Endothelial cell of umbilical vein (primary cell): ENCODE results near the gene IL32. TPM values are rescaled to one million over a fixed set of nuclear protein-coding genes. Genes with fewer than 3 reads are reported as not detected.

Experiments used
- BruUV-seq: library from RNA; stranded (reverse); fragments of 400-500 nt; replicated peaks from 2 replicates; lab custom pipeline; 2021; lab: Mats Ljungman, UMichigan
- CTCF ChIA-PET: fragments of 300-600, 350-600 bp; sonication (Branson Sonifier 250); formaldehyde crosslinking; loops from one replicate; lab custom pipeline; 2021; ENCODE audit warnings: antibody characterized with exemption, inconsistent platforms; lab: Charles Lee
- POLR2A ChIA-PET: fragments of 300-600, 350-600 bp; sonication (Branson Sonifier 250); formaldehyde crosslinking; loops from one replicate; lab custom pipeline; 2021; ENCODE audit warnings: antibody characterized with exemption, inconsistent platforms; lab: Charles Lee
- DNase-seq: peaks from one replicate; pipeline ENCODE4 v3.0.0-alpha.2; 2011; ENCODE audit warnings: low read depth, low spot score
- FAIRE-seq: peaks from 2 replicates; lab custom pipeline; 2011; peaks lifted over from hg19 to GRCh38; lab: Jason Lieb, UNC
- H2AFZ ChIP-seq: 2 replicates; pipeline ENCODE4 v1.6.0; 2012; ENCODE audit warnings: low read depth, low read length, control low read depth, inconsistent platforms
- H3K27ac ChIP-seq: 2 replicates; pipeline ENCODE4 v1.5.1; 2011; ENCODE audit warnings: low read depth, mild to moderate bottlenecking, control low read depth, low read length, moderate library complexity; ENCODE audit not compliant: insufficient read depth
- H3K27me3 ChIP-seq, 2 experiments: 2 replicates each; pipeline versions ENCODE4 v1.6.0 to v1.6.1; 2011; ENCODE audit warnings: low read length in 2 of 2, mixed read lengths in 1 of 2; ENCODE audit not compliant: control insufficient read depth in 2 of 2, insufficient read depth in 2 of 2
- H3K36me3 ChIP-seq, 2 experiments: 2 replicates in 1 of 2; 3 replicates in 1 of 2; pipeline ENCODE4 v1.5.1; 2011; ENCODE audit warnings: low read length in 2 of 2, mild to moderate bottlenecking in 1 of 2, moderate library complexity in 1 of 2; ENCODE audit not compliant: control insufficient read depth in 2 of 2, insufficient read depth in 2 of 2; ENCODE audit errors: extremely low read depth in 1 of 2
- H3K4me1 ChIP-seq: 3 replicates; pipeline ENCODE4 v1.5.1; 2011; ENCODE audit warnings: mild to moderate bottlenecking, low read length; ENCODE audit not compliant: control insufficient read depth, insufficient read depth; ENCODE audit errors: extremely low read depth
- H3K4me2 ChIP-seq: 2 replicates; pipeline ENCODE4 v1.6.1; 2011; ENCODE audit warnings: low read length, control low read depth, mixed read lengths; ENCODE audit not compliant: insufficient read depth
- H3K4me3 ChIP-seq, 3 experiments: fragments of 200-600 bp in 1 of 3; sonication (generic), shearing (Covaris generic) in 1 of 3; replicated peaks in 1 of 3; 2 replicates each; pipeline ENCODE4 v1.5.1; 2011 to 2016; ENCODE audit warnings: control low read depth in 3 of 3, low read length in 3 of 3, mild to moderate bottlenecking in 2 of 3, inconsistent platforms in 1 of 3, low read depth in 1 of 3, moderate library complexity in 1 of 3; ENCODE audit not compliant: insufficient read depth in 1 of 3
- H3K79me2 ChIP-seq: 2 replicates; pipeline ENCODE4 v1.6.0; 2012; ENCODE audit warnings: low read length, inconsistent platforms; ENCODE audit not compliant: control insufficient read depth, insufficient read depth
- H3K9ac ChIP-seq: replicated peaks from 2 replicates; pipeline ENCODE3; 2011; ENCODE audit warnings: low read length, control low read depth; ENCODE audit not compliant: insufficient read depth; ENCODE audit errors: extremely low read depth
- H3K9me1 ChIP-seq: replicated peaks from 3 replicates; pipeline ENCODE4 v1.6.0; 2011; ENCODE audit warnings: mild to moderate bottlenecking, low read length; ENCODE audit not compliant: control insufficient read depth, insufficient read depth; ENCODE audit errors: extremely low read depth
- H3K9me3 ChIP-seq: replicated peaks from 2 replicates; pipeline ENCODE4 v1.5.1; 2012; ENCODE audit warnings: low read length, inconsistent platforms; ENCODE audit not compliant: control insufficient read depth, insufficient read depth
- H4K20me1 ChIP-seq: replicated peaks from 2 replicates; pipeline ENCODE3; 2011; ENCODE audit warnings: mild to moderate bottlenecking, low read length; ENCODE audit not compliant: control insufficient read depth, insufficient read depth; ENCODE audit errors: extremely low read depth
- CTCF ChIP-seq, 2 donors: IDR thresholded peaks; 1 replicate in 1 of 2; 2 replicates in 1 of 2; pipeline ENCODE4 v1.5.1; 2011; ENCODE audit warnings: low read length in 2 of 2, mild to moderate bottlenecking in 2 of 2, moderate library complexity in 2 of 2, control low read depth in 1 of 2, inconsistent platforms in 1 of 2, low read depth in 1 of 2; ENCODE audit not compliant: insufficient read depth in 1 of 2; ENCODE audit errors: extremely low read depth in 1 of 2
- EZH2 ChIP-seq: IDR thresholded peaks from 2 replicates; pipeline ENCODE4 v1.6.1; 2012; ENCODE audit warnings: borderline replicate concordance, low read depth, mild to moderate bottlenecking, moderate library complexity, low read length, inconsistent platforms; ENCODE audit not compliant: severe bottlenecking
- FOS ChIP-seq: IDR thresholded peaks from 2 replicates; pipeline ENCODE4 v1.6.1; 2011; ENCODE audit warnings: mild to moderate bottlenecking, low read length, moderate library complexity, borderline replicate concordance; ENCODE audit not compliant: insufficient read depth
- GATA2 ChIP-seq: IDR thresholded peaks from 2 replicates; pipeline ENCODE4 v1.7.0; 2011; ENCODE audit warnings: low read depth, mild to moderate bottlenecking, moderate library complexity, mixed read lengths, low read length; ENCODE audit not compliant: insufficient read length, insufficient read depth
- JUN ChIP-seq: IDR thresholded peaks from 2 replicates; pipeline ENCODE4 v1.6.1; 2011; ENCODE audit warnings: borderline replicate concordance, low read depth; ENCODE audit not compliant: insufficient read length, insufficient read depth
- MAX ChIP-seq: IDR thresholded peaks from 2 replicates; pipeline ENCODE4 v1.6.1; 2011; ENCODE audit not compliant: insufficient read depth, insufficient read length
- MYC ChIP-seq: IDR thresholded peaks from one replicate; pipeline ENCODE4 v1.6.1; 2011; ENCODE audit warnings: mild to moderate bottlenecking, low read depth, low read length
- POLR2A ChIP-seq: IDR thresholded peaks from 2 replicates; pipeline ENCODE4 v1.6.1; 2012; ENCODE audit warnings: low read depth, mild to moderate bottlenecking, control low read depth, low read length
- POLR2AphosphoS5 ChIP-seq: IDR thresholded peaks from 2 replicates; pipeline ENCODE4 v1.6.1; 2012; ENCODE audit warnings: low read depth, mild to moderate bottlenecking, control low read depth, low read length, moderate library complexity; ENCODE audit not compliant: insufficient read depth
- dilution Hi-C: fragments of 300-500 bp; cut with MboI; formaldehyde crosslinking; loops from one replicate; pipeline ENCODE4 v1.15.0; 2019; ENCODE audit warnings: low sequenced_read_pairs; ENCODE audit not compliant: extremely low pct_ligation_motif_present
- intact Hi-C: fragments of 100-400 bp; cut with micrococcal nuclease; formaldehyde crosslinking; loops from one replicate; pipeline ENCODE4 v1.10.0; 2022
- polyA plus RNA-seq, 4 experiments: library from polyadenylated mRNA; depleted of rRNA in 3 of 4; stranded (reverse) in 3 of 4; unstranded in 1 of 4; fragments of >200 nt; gene quantifications; 2 replicates each; pipeline versions ENCODE4 v1.2.1 to v1.2.3, GENCODE V29; 2011 to 2012; ENCODE audit warnings: missing spikeins in 1 of 4
- total RNA-seq: library from RNA; stranded (reverse); gene quantifications from 2 replicates; pipeline ENCODE4 v1.2.3, GENCODE V29; 2021

The IL32 gene
- total and polyA plus RNA-seq, 2 donors (not counting 3 experiments of a cell fraction or from before 2014, with no cell fraction given): 55.7 to 336 TPM

- dilution Hi-C loops: no loop called here
These were observed 33.3 kb downstream of the IL32 start, which contains the start of gene ZSCAN10 for GRCh38 chr16:3098459-3099394. Gene ZSCAN10, minus strand, starts transcription at chr16:3099294. Its CDS starts 6,357 bp downstream, at chr16:3092937.

More at GRCh38 chr16:3098459-3099394, 33.3 kb downstream of the IL32 start, which contains the start of gene ZSCAN10:
- H3K4me3 ChIP-seq: no peak within 1 kb of the TSS
- peaks cover 26% of the 10 kb centered on the region for H3K4me1 ChIP-seq
- ChIA-PET POLR2A (interaction anchor here (0.7 kb wide), 1 partner anchor 16 kb away, joined by 6 read pairs; no protein-coding TSS in a partner anchor), CTCF (interaction anchor here (0.6 to 4.8 kb wide), 10 partner anchors 10 to 416 kb away, joined by 3 to 49 read pairs (median 3); partner anchors contain the start of gene KCTD5)
- peaks cover 0 to 2% of the 10 kb centered on the region in 2 experiments for H3K27me3 ChIP-seq
- no peaks in the 10 kb centered on the region for H3K9me1 ChIP-seq
- H4K20me1 ChIP-seq: no peaks in the 10 kb centered on the region
- H3K9ac ChIP-seq: no peak within 1 kb of the TSS
- H2AFZ ChIP-seq: peak within 1 kb of the TSS; percentile 45
- H3K9me3 ChIP-seq: no peaks in the 10 kb centered on the region
- H3K36me3 ChIP-seq: no peaks in the 10 kb centered on the region
- TF ChIP-seq GATA2 (no peak), EZH2 (no peak), MAX (no peak), JUN (no peak), FOS (no peak), CTCF (IDR thresholded peaks at IDR 0.05; ENCODE audit: extremely low read depth in 1 of 2, insufficient read depth in 1 of 2, low read depth in 1 of 2, low read length in 2 of 2) (no peak), MYC (no peak), POLR2AphosphoS5 (no peak), POLR2A (no peak)
- H3K79me2 ChIP-seq: no peaks in the 10 kb centered on the region
- no TSS peak for BruUV-seq
- peak within 1 kb of the TSS; percentile 1 for H3K4me2 ChIP-seq
- intact Hi-C loops: no loop called here
- no peak for FAIRE-seq
- DNase-seq: no peak
- no peak within 1 kb of the TSS for H3K27ac ChIP-seq
